HUES6 (cell line): ENCODE results near the gene SCNN1G.

Source experiments
- H3K27ac ChIP-seq: 2 replicates; pipeline ENCODE4 v1.7.0; 2013; ENCODE audit warnings: low read depth, mild to moderate bottlenecking, low read length, inconsistent platforms
- H3K27me3 ChIP-seq: 2 replicates; pipeline ENCODE4 v1.6.1; 2013; ENCODE audit warnings: low read length; ENCODE audit not compliant: control insufficient read depth, insufficient read depth
- H3K36me3 ChIP-seq: 2 replicates; pipeline ENCODE4 v1.6.1; 2013; ENCODE audit warnings: low read length; ENCODE audit not compliant: control insufficient read depth, insufficient read depth
- H3K4me1 ChIP-seq: 2 replicates; pipeline ENCODE4 v1.6.1; 2013; ENCODE audit warnings: low read length; ENCODE audit not compliant: control insufficient read depth, insufficient read depth
- H3K4me3 ChIP-seq: 2 replicates; pipeline ENCODE4 v1.5.1; 2013; ENCODE audit warnings: low read depth, low read length
- H3K9ac ChIP-seq: one replicate; pipeline ENCODE4 v1.6.1; 2013; ENCODE audit warnings: mild to moderate bottlenecking, low read length
- H3K9me3 ChIP-seq: 2 replicates; pipeline ENCODE4 v1.6.1; 2013; ENCODE audit warnings: low read depth, low read length; ENCODE audit not compliant: control insufficient read depth, insufficient read depth

The SCNN1G gene

GRCh38 chr16:23225109-23225508, 42.6 kb downstream of the SCNN1G start:
- Histone ChIP-seq H3K9ac (no peak overlapping the region), H3K4me1 (peaks cover 11% of the 10 kb centered on the region; the same call in 1 of the 2 replicates), H3K27ac (no peak overlapping the region), H3K27me3 (no peaks in the 10 kb centered on the region), H3K36me3 (no peaks in the 10 kb centered on the region), H3K9me3 (0 out of 2 replicates have a peak, but pooled peaks cover 3% of the 10 kb centered on the region), H3K4me3 (no peak overlapping the region)

- H3K4me1 ChIP-seq: peaks cover 11% of the 10 kb centered on the region; the same call in 1 of the 2 replicates
- H3K4me3 ChIP-seq: no peak overlapping the region
- no peak overlapping the region for H3K9ac ChIP-seq
- H3K27ac ChIP-seq: no peak overlapping the region
- H3K9me3 ChIP-seq: 0 out of 2 replicates have a peak, but pooled peaks cover 3% of the 10 kb centered on the region
- H3K36me3 ChIP-seq: no peaks in the 10 kb centered on the region
- H3K27me3 ChIP-seq: no peaks in the 10 kb centered on the region
These were observed 43.1 kb downstream of the SCNN1G start for GRCh38 chr16:23225634-23226033.

GRCh38 chr16:23227529-23227928, 45.0 kb downstream of the SCNN1G start:
- no peaks in the 10 kb centered on the region for H3K27me3 ChIP-seq
- H3K27ac ChIP-seq: no peak overlapping the region
- no peak overlapping the region for H3K4me3 ChIP-seq
- H3K4me1 ChIP-seq: peaks cover 11% of the 10 kb centered on the region; the same call in 1 of the 2 replicates
- H3K9ac ChIP-seq: no peak overlapping the region
- H3K9me3 ChIP-seq: 0 out of 2 replicates have a peak, but pooled peaks cover 3% of the 10 kb centered on the region
- no peaks in the 10 kb centered on the region for H3K36me3 ChIP-seq

GRCh38 chr16:23229714-23230113, 47.2 kb downstream of the SCNN1G start:
- 0 out of 2 replicates have a peak, but pooled peaks cover 3% of the 10 kb centered on the region for H3K9me3 ChIP-seq
- no peaks in the 10 kb centered on the region for H3K36me3 ChIP-seq
- no peaks in the 10 kb centered on the region for H3K27me3 ChIP-seq
- H3K27ac ChIP-seq: no peak overlapping the region
- no peaks in the 10 kb centered on the region for H3K4me1 ChIP-seq
- no peak overlapping the region for H3K4me3 ChIP-seq
- H3K9ac ChIP-seq: no peak overlapping the region

- Histone ChIP-seq H3K9ac (no peak overlapping the region), H3K27me3 (no peaks in the 10 kb centered on the region), H3K4me1 (no peaks in the 10 kb centered on the region), H3K27ac (no peak overlapping the region), H3K4me3 (no peak overlapping the region), H3K9me3 (no peaks in the 10 kb centered on the region), H3K36me3 (no peaks in the 10 kb centered on the region)
These were observed 50.3 kb downstream of the SCNN1G start for GRCh38 chr16:23232806-23233205.

- Histone ChIP-seq H3K4me1 (no peaks in the 10 kb centered on the region), H3K9me3 (no peaks in the 10 kb centered on the region), H3K4me3 (no peak overlapping the region), H3K27me3 (no peaks in the 10 kb centered on the region), H3K27ac (no peak overlapping the region), H3K9ac (no peak overlapping the region), H3K36me3 (no peaks in the 10 kb centered on the region)
These were observed 52.6 kb downstream of the SCNN1G start for GRCh38 chr16:23235176-23235575.

- Histone ChIP-seq H3K9me3 (no peaks in the 10 kb centered on the region), H3K4me3 (no peak overlapping the region), H3K36me3 (no peaks in the 10 kb centered on the region), H3K4me1 (no peaks in the 10 kb centered on the region), H3K9ac (no peak overlapping the region), H3K27ac (no peak overlapping the region), H3K27me3 (no peaks in the 10 kb centered on the region)
These were observed 54.4 kb downstream of the SCNN1G start for GRCh38 chr16:23236983-23237382.

GRCh38 chr16:23240994-23241393, 58.4 kb downstream of the SCNN1G start:
- peaks cover 7% of the 10 kb centered on the region for H3K9me3 ChIP-seq

GRCh38 chr16:23244122-23244521, 61.6 kb downstream of the SCNN1G start:
- no peaks in the 10 kb centered on the region for H3K36me3 ChIP-seq
- H3K4me1 ChIP-seq: no peaks in the 10 kb centered on the region
- no peak overlapping the region for H3K4me3 ChIP-seq

More at GRCh38 chr16:23240994-23241393, 58.4 kb downstream of the SCNN1G start:
- H3K9ac ChIP-seq: no peak overlapping the region
- H3K4me3 ChIP-seq: no peak overlapping the region
- H3K36me3 ChIP-seq: no peaks in the 10 kb centered on the region
- H3K27me3 ChIP-seq: no peaks in the 10 kb centered on the region
- H3K27ac ChIP-seq: no peak overlapping the region
- no peaks in the 10 kb centered on the region for H3K4me1 ChIP-seq

GRCh38 chr16:23245268-23245667, 62.7 kb downstream of the SCNN1G start:
- peaks cover 9% of the 10 kb centered on the region for H3K9me3 ChIP-seq
- H3K27me3 ChIP-seq: no peaks in the 10 kb centered on the region
- H3K4me1 ChIP-seq: no peaks in the 10 kb centered on the region
- H3K36me3 ChIP-seq: no peaks in the 10 kb centered on the region
- H3K4me3 ChIP-seq: no peak overlapping the region
- H3K27ac ChIP-seq: no peak overlapping the region
- no peak overlapping the region for H3K9ac ChIP-seq

More at GRCh38 chr16:23244122-23244521, 61.6 kb downstream of the SCNN1G start:
- Histone ChIP-seq H3K27me3 (no peaks in the 10 kb centered on the region), H3K27ac (no peak overlapping the region), H3K9ac (no peak overlapping the region), H3K9me3 (peaks cover 7% of the 10 kb centered on the region)

GRCh38 chr16:23248261-23249194, 66.0 kb downstream of the SCNN1G start:
- Histone ChIP-seq H3K27ac (no peak overlapping the region), H3K4me3 (no peak overlapping the region), H3K27me3 (no peaks in the 10 kb centered on the region), H3K9ac (no peak overlapping the region), H3K36me3 (no peaks in the 10 kb centered on the region), H3K4me1 (no peaks in the 10 kb centered on the region), H3K9me3 (peaks cover 11% of the 10 kb centered on the region)
